ENCODE results near the gene TAS2R14.

Gene TAS2R14, protein sequence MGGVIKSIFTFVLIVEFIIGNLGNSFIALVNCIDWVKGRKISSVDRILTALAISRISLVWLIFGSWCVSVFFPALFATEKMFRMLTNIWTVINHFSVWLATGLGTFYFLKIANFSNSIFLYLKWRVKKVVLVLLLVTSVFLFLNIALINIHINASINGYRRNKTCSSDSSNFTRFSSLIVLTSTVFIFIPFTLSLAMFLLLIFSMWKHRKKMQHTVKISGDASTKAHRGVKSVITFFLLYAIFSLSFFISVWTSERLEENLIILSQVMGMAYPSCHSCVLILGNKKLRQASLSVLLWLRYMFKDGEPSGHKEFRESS

GRCh38 chr12:10939163-10939562, at the start of gene TAS2R14:
TAS2R14 (minus strand) TSS chr12:10939263; CDS start chr12:10939207, 56 bp downstream.
- no peak for DNase-seq (ENCODE audit: low read depth, low spot score)

GRCh38 chr12:10986812-10987211, 47.7 kb upstream of the TAS2R14 start, which contains the start of gene TAS2R50:
TAS2R50 (minus strand) TSS chr12:10986912; CDS start chr12:10986860, 52 bp downstream.
- DNase-seq (ENCODE audit: low read depth, low spot score) = no peak

DNA sequence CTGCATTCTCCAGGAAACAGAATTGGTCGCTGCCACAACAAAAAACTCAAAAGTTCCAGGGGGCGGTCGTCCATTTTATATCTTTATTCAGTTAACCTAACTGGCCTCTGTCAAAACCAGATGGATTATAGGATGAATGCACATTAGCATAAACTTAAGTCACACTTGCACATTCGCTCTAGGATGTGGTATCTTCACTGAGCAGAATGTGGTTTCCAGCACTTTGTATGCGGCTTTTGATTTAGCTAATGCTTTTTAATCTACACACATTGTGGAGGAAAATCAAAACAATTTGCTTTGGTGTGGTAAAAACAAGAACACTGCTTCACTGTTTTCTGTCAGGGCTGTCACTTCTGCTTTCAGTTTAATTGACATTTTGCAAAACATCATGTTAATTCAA, 43.2 kb upstream of the TAS2R14 start:
- no peak for DNase-seq (ENCODE audit: low read depth, low spot score)

- no peak for DNase-seq (ENCODE audit: low read depth, low spot score)
Measured at GRCh38 chr12:10974965-10975364, 35.9 kb upstream of the TAS2R14 start.

DNA sequence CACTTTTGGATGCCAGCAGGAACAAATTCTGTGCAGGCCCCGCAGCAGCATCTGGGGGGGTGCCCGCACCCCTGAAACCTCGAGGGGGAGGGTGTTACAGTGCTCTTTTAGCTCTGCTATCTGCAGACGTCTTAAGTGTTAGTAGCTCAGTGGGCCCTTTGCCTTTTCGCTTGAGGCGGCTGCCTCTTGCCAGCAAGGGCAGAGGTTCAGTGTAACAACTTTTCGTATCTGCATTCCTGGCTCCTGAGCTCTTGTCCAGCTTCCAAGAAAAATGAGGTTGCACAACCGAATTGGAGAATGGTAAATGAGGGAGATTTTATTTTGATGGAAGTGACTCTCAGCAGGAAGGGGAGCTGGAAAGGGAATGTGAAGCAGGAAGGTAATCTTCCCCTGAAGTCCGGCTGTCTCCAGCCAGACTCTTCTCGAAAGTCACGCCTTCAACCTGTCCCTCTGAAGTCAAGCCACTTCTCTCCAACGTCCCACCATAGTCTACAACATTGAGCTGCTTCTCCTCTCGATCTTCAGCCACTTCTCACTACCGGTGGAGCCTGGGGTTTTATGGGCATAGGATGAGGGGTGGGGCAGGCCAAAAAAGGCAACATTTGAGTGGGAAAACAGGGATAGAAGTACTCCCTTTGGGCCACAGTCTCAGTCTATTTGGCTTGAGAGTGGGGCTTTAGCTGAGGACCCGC, 29.8 kb upstream of the TAS2R14 start:
- DNase-seq (ENCODE audit: low read depth, low spot score) = peak; percentile 49

DNA sequence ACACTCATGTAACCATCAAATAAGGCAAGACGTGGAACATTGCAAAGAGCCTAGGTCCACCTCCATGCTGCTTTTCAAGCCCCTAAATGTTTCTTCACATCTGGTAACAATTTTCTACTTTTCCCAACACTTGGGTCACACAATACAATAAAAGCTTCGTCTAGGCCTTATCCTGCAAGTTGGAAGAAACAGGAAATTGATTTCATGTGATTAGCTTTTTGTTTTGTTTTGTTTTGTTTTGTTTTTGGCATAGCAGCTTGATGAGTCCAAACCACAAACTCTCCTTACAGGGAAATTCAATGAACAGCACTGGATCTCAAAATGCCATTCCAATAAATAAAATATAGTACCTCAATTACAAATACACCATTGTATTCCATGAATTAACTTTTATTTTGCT, 28.3 kb upstream of the TAS2R14 start:
- peak; percentile 57 for DNase-seq (ENCODE audit: low read depth, low spot score)

DNA sequence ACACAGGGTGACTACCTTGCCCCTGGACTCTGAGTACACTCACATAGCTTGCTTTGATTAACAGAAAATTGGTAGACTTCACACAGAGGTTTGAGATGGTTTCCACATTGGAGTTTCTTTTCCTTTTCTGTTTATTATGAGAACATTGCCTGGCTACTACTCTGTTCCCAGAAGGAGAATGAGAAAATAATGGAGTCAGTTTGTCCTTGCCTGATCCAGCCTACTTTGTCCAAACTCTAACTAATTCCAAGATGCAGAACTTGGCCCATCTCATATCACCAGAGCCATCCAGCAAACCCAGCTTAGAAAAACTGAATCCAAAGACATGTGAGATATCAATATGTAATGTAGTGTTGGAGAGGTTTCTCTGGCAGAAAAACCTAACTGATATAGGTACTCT, 27.3 kb upstream of the TAS2R14 start:
- DNase-seq (ENCODE audit: low read depth, low spot score) = no peak

GRCh38 chr12:10965476-10965875, 26.4 kb upstream of the TAS2R14 start:
- DNase-seq (ENCODE audit: low read depth, low spot score) = no peak

- no peak for DNase-seq (ENCODE audit: low read depth, low spot score)
Measured at GRCh38 chr12:10960211-10960610, 21.1 kb upstream of the TAS2R14 start.

GRCh38 chr12:10959804-10960203, 20.7 kb upstream of the TAS2R14 start:
- no peak for DNase-seq (ENCODE audit: low read depth, low spot score)

GRCh38 chr12:10957741-10958140, 18.7 kb upstream of the TAS2R14 start:
- no peak for DNase-seq (ENCODE audit: low read depth, low spot score)

- no peak for DNase-seq (ENCODE audit: low read depth, low spot score)
Measured at GRCh38 chr12:10956085-10956484, 17.0 kb upstream of the TAS2R14 start.

GRCh38 chr12:10952645-10953044, 13.6 kb upstream of the TAS2R14 start:
- no peak for DNase-seq (ENCODE audit: low read depth, low spot score)

DNA sequence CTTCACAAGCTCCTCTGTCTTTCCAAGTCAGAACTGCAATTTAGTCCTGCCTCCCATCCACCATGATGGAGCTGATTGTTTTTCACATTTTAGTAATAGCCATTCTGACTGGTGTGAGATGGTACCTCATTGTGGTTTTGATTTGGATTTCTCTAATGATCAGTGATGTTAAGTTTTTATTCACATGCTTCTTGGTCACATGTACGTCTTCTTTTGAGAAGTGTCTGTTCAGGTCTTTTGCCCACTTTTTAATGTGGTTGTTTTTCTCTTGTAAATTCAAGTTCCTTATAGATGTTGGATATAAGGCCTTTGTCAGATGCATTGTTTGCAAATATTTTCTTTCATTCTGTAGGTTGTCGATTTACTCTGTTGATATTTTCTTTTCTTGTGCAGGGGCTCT, 4.1 kb upstream of the TAS2R14 start:
- DNase-seq (ENCODE audit: low read depth, low spot score) = no peak

GRCh38 chr12:10941916-10942607, 3.0 kb upstream of the TAS2R14 start:
- no peak for DNase-seq (ENCODE audit: low read depth, low spot score)

- no peak for DNase-seq (ENCODE audit: low read depth, low spot score)
Measured at GRCh38 chr12:10941369-10941768, 2.3 kb upstream of the TAS2R14 start.

- no peak for DNase-seq (ENCODE audit: low read depth, low spot score)
Measured at GRCh38 chr12:10940389-10940788, 1.3 kb upstream of the TAS2R14 start.

GRCh38 chr12:10936506-10936905, 2.6 kb downstream of the TAS2R14 start:
- no peak for DNase-seq (ENCODE audit: low read depth, low spot score)

- DNase-seq (ENCODE audit: low read depth, low spot score) = no peak
Measured at GRCh38 chr12:10928746-10929286, 10.2 kb downstream of the TAS2R14 start, which contains the start of gene PRH2. PRH2 (plus strand) TSS chr12:10929236; CDS start chr12:10929274, 38 bp downstream.

DNA sequence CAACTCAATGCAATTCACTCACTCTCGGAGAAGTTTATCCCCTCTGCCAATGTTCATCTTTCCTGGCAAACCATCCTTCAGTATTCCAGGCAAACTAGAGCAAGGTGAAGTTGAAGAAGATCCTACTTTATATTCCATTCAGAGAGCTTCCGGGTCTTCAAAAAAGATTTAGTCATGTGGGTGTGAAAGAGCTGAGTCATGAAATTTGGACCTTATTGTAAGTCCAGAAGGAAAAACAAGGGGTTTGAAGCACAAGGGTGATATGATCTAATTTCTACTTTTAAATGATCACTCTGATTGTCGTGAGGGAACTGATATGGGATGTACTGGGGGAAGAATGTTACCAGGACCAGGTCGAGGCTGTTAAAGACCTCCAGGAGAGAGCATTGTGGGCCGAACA, 12.8 kb downstream of the TAS2R14 start:
- DNase-seq (ENCODE audit: low read depth, low spot score) = no peak

DNA sequence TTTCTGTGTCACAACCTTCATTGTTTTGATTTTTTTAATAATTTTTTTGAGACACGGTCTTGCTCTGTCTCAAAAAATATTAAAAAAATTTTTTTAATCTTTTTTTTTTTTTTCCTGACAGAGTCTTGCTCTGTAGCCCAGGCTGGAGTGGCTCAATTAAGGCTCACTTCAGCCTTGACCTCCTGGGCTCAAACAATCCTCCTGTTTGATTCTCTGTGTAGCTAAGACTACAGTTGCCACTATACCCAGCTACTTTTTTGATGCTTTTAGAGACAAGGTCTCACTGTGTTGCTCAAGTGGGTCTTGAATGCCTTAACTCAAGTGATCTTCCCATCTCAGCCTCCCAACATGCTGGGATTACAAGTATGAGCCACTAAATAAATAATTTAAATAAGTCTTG, 19.3 kb downstream of the TAS2R14 start:
- no peak for DNase-seq (ENCODE audit: low read depth, low spot score)

GRCh38 chr12:10910380-10910779, 28.7 kb downstream of the TAS2R14 start:
- no peak for DNase-seq (ENCODE audit: low read depth, low spot score)

Measured in smooth muscle cell of the brain vasculature (primary cell).